Fibroblast of lung (primary cell): ENCODE results near the gene CHML. TPM values are rescaled to one million over a fixed set of nuclear protein-coding genes. Genes with fewer than 3 reads are reported as not detected.
A peak's percentile ranks its signal among the peaks of the same experiment; 100 is the strongest.

Experiments
- DNase-seq, 2 donors: peaks; one replicate each; pipeline versions ENCODE4 v3.0.0 to v3.0.0-alpha.2; 2010; ENCODE audit warnings: low read depth in 2 of 2
- H2AFZ ChIP-seq: 2 replicates; pipeline ENCODE4 v1.5.1; 2012; ENCODE audit warnings: low read length, control low read depth, inconsistent platforms
- H3K27ac ChIP-seq: 2 replicates; pipeline ENCODE4 v1.5.1; 2011; ENCODE audit warnings: low read length, control low read depth; ENCODE audit not compliant: insufficient read depth
- H3K27me3 ChIP-seq: 2 replicates; pipeline ENCODE4 v1.5.1; 2011; ENCODE audit warnings: mild to moderate bottlenecking, low read length; ENCODE audit not compliant: control insufficient read depth, insufficient read depth
- H3K36me3 ChIP-seq: 2 replicates; pipeline ENCODE4 v1.5.1; 2011; ENCODE audit warnings: low read length; ENCODE audit not compliant: control insufficient read depth, insufficient read depth
- H3K4me1 ChIP-seq: 2 replicates; pipeline ENCODE4 v1.5.1; 2011; ENCODE audit warnings: low read length; ENCODE audit not compliant: control insufficient read depth, insufficient read depth; ENCODE audit errors: extremely low read depth
- H3K4me2 ChIP-seq: 2 replicates; pipeline ENCODE4 v1.5.1; 2011; ENCODE audit warnings: low read length, control low read depth; ENCODE audit not compliant: insufficient read depth; ENCODE audit errors: extremely low read depth
- H3K4me3 ChIP-seq, 4 experiments: fragments of 200-600 bp in 1 of 4; sonication (generic) in 1 of 4; replicated peaks in 1 of 4; 2 replicates each; pipeline ENCODE4 v1.5.1; 2011 to 2016; ENCODE audit warnings: low read length in 4 of 4, low read depth in 3 of 4, mild to moderate bottlenecking in 3 of 4, control low read depth in 2 of 4, inconsistent platforms in 1 of 4, mixed read lengths in 1 of 4; ENCODE audit not compliant: insufficient read depth in 1 of 4; ENCODE audit errors: control extremely low read depth in 1 of 4
- H3K79me2 ChIP-seq: 2 replicates; pipeline ENCODE4 v1.5.1; 2012; ENCODE audit warnings: mild to moderate bottlenecking, low read length, inconsistent platforms; ENCODE audit not compliant: control insufficient read depth, insufficient read depth
- H3K9ac ChIP-seq: 2 replicates; pipeline ENCODE4 v1.5.1; 2011; ENCODE audit warnings: mild to moderate bottlenecking, low read length, control low read depth; ENCODE audit not compliant: insufficient read depth
- H3K9me3 ChIP-seq: 2 replicates; pipeline ENCODE4 v1.5.1; 2012; ENCODE audit warnings: low read depth, low read length; ENCODE audit not compliant: control insufficient read depth, insufficient read depth
- H4K20me1 ChIP-seq: 2 replicates; pipeline ENCODE4 v1.5.1; 2011; ENCODE audit warnings: low read length; ENCODE audit not compliant: control insufficient read depth, insufficient read depth; ENCODE audit errors: extremely low read depth
- CTCF ChIP-seq, 2 donors: IDR thresholded peaks in 1 of 2; conservative IDR thresholded peaks in 1 of 2; 1 replicate in 1 of 2; 2 replicates in 1 of 2; pipeline ENCODE4 v1.5.1; 2011 to 2012; ENCODE audit warnings: low read length in 2 of 2, control low read depth in 1 of 2, inconsistent platforms in 1 of 2, low read depth in 1 of 2, mild to moderate bottlenecking in 1 of 2
- EZH2 ChIP-seq: IDR thresholded peaks from 2 replicates; pipeline ENCODE4 v1.5.1; 2012; ENCODE audit warnings: low read length, control low read depth, mild to moderate bottlenecking; ENCODE audit errors: missing control alignments
- polyA plus RNA-seq, 2 donors: library from polyadenylated mRNA; depleted of rRNA in 1 of 2; stranded (reverse) in 1 of 2; unstranded in 1 of 2; fragments of >200 nt; gene quantifications; 2 replicates each; pipeline ENCODE4 v1.2.1, GENCODE V29; 2011 to 2012; ENCODE audit warnings: missing spikeins in 1 of 2
- total RNA-seq: library from RNA; depleted of rRNA; stranded (reverse); fragments of >200 nt; gene quantifications from 2 replicates; pipeline ENCODE4 v1.2.1, GENCODE V29; 2014

Gene CHML
- total and polyA plus RNA-seq, 2 donors (not counting 1 experiment from before 2014, with no cell fraction given) = 11.4 to 16.1 TPM

- H3K4me1 ChIP-seq = peaks cover 2% of the 10 kb centered on the region
- no peak overlapping the region for H3K27ac ChIP-seq
- no peaks in the 10 kb centered on the region for H3K79me2 ChIP-seq
- no peak for TF ChIP-seq CTCF (conservative IDR thresholded peaks at IDR 0.05 in 1 of 2, IDR thresholded peaks at IDR 0.05 in 1 of 2; ENCODE audit: low read depth in 1 of 2, low read length in 2 of 2)
- TF ChIP-seq EZH2 = no peak
- no peak overlapping the region for H3K4me3 ChIP-seq
- H3K4me2 ChIP-seq = peak overlapping the region; percentile 4
- H3K9ac ChIP-seq = no peak overlapping the region
- no peak overlapping the region for H2AFZ ChIP-seq
- H3K27me3 ChIP-seq = no peaks in the 10 kb centered on the region
- H3K36me3 ChIP-seq = no peaks in the 10 kb centered on the region
- H3K9me3 ChIP-seq = no peaks in the 10 kb centered on the region
- no peaks in the 10 kb centered on the region for H4K20me1 ChIP-seq
- DNase-seq = peak; percentile 82 to 87
Measured at GRCh38 chr1:241603731-241604245, 36.4 kb downstream of the CHML start.

GRCh38 chr1:241600496-241600901, 39.7 kb downstream of the CHML start:
- TF ChIP-seq CTCF (conservative IDR thresholded peaks at IDR 0.05 in 1 of 2, IDR thresholded peaks at IDR 0.05 in 1 of 2; ENCODE audit: low read depth in 1 of 2, low read length in 2 of 2) (no peak), EZH2 (no peak)
- DNase-seq = peak in 1 of 2 donors; percentile 38
- no peak overlapping the region for H3K9ac ChIP-seq

GRCh38 chr1:241598249-241598648, 41.9 kb downstream of the CHML start:
- TF ChIP-seq CTCF (conservative IDR thresholded peaks at IDR 0.05 in 1 of 2, IDR thresholded peaks at IDR 0.05 in 1 of 2; ENCODE audit: low read depth in 1 of 2, low read length in 2 of 2) = no peak
- TF ChIP-seq EZH2 = no peak
- no peak overlapping the region for H2AFZ ChIP-seq
- no peaks in the 10 kb centered on the region for H4K20me1 ChIP-seq
- H3K79me2 ChIP-seq = no peaks in the 10 kb centered on the region
- no peak for DNase-seq
- H3K9ac ChIP-seq = no peak overlapping the region
- H3K27ac ChIP-seq = no peak overlapping the region
- no peaks in the 10 kb centered on the region for H3K27me3 ChIP-seq
- H3K9me3 ChIP-seq = no peaks in the 10 kb centered on the region
- no peak overlapping the region for H3K4me2 ChIP-seq
- H3K4me3 ChIP-seq = no peak overlapping the region
- H3K4me1 ChIP-seq = no peaks in the 10 kb centered on the region
- H3K36me3 ChIP-seq = no peaks in the 10 kb centered on the region

More at GRCh38 chr1:241600496-241600901, 39.7 kb downstream of the CHML start:
- Histone ChIP-seq H3K4me3 (no peak overlapping the region), H3K27me3 (no peaks in the 10 kb centered on the region), H4K20me1 (no peaks in the 10 kb centered on the region), H3K4me2 (no peak overlapping the region), H3K27ac (no peak overlapping the region), H3K36me3 (no peaks in the 10 kb centered on the region), H3K79me2 (no peaks in the 10 kb centered on the region), H3K4me1 (no peaks in the 10 kb centered on the region), H2AFZ (no peak overlapping the region), H3K9me3 (no peaks in the 10 kb centered on the region)
